Urinary bladder (tissue), 4 donors: ENCODE data around the gene RNASE1. TPM values are rescaled to one million over a fixed set of nuclear protein-coding genes. Genes with fewer than 3 reads are reported as not detected.
"Not testable (repeated sequence)": the region's sequence is repeated elsewhere in the genome, so short reads cannot be mapped to it uniquely, and the experiment has no call there.

Experiments used
- DNase-seq: peaks from one replicate; pipeline ENCODE4 v3.0.0-alpha.2; 2015; ENCODE audit errors: extremely low spot score
- H3K27ac ChIP-seq: one replicate; pipeline ENCODE4 v1.5.1; 2013; ENCODE audit warnings: low read depth, mild to moderate bottlenecking, moderate library complexity
- H3K36me3 ChIP-seq: one replicate; pipeline ENCODE4 v1.6.1; 2013; ENCODE audit warnings: mild to moderate bottlenecking, moderate library complexity; ENCODE audit not compliant: insufficient read depth
- H3K4me1 ChIP-seq: one replicate; pipeline ENCODE4 v1.6.1; 2013; ENCODE audit warnings: mild to moderate bottlenecking, moderate library complexity; ENCODE audit not compliant: insufficient read depth
- H3K4me3 ChIP-seq: one replicate; pipeline ENCODE4 v1.5.1; 2013; ENCODE audit warnings: low read depth, low read length
- WGBS: extraction: QIAGEN DNeasy Blood & Tissue Kit; methylation state at CpG from one replicate; pipeline ENCODE4 v1.1.7; 2013; 5-methylcytosine and 5-hydroxymethylcytosine counted together
- polyA plus RNA-seq: library from polyadenylated mRNA; stranded (reverse); fragments of 200-250 nt; gene quantifications from one replicate; pipeline ENCODE4 v1.2.3, GENCODE V29; 2013
- total RNA-seq: library from RNA; depleted of rRNA; stranded (reverse); fragments of >200 nt; gene quantifications from one replicate; pipeline ENCODE4 v1.2.3, GENCODE V29; 2014
- donor health status: healthy with polysubstance abuse.
- donor health status: healthy.

Gene RNASE1
- total and polyA plus RNA-seq, 2 donors: 139 to 323 TPM

DNA sequence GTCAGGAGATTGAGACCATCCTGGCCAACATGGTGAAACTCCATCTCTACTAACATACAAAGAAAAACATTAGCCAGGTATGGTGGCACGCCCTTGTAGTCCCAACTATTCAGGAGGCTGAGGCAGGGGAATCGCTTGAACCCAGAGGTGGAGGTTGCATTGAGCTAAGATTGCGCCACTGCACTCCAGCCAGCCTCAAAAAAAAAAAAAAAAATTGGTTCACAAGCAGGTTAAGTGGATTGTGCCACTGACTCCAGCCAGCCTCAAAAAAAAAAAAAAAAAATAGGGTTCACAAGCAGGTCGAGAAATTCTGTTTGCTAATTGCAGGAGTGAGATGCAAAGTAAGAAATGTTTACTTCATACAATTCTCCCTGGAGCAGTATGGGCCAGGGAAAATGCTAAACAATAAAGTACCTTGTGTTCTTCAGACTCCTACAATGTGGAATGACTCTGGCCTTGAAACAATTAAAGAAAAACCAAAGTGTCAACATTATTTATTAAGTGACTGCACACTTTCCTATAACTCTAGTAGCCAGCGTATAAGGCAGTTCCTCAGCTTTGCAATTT is 28.3 kb downstream of the RNASE1 start:
- Histone ChIP-seq H3K36me3 (no peaks in the 10 kb centered on the region), H3K4me3 (no peak overlapping the region), H3K27ac (no peak overlapping the region), H3K4me1 (no peaks in the 10 kb centered on the region)
- 73% methylated on average over 5 of the region's 5 CpGs for WGBS
- no peak for DNase-seq

DNA sequence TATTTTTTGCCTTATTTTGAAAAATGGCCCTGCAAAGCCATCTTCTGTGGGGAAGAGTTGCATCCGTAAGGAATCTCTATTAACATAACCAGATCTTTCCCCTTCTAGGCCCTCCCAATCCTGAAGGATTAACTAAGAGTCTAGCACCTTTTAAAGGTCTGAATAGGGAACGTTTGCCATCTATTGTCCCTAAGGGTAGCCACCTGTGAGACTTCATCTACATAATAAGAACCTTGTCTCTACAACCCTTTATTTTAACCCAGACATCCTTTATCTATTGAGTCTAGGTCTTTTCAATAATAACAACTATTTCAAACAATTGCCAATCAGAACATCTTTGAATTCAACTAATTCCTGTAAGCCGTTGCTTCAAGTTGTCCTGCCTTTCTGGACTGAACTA is 30.0 kb downstream of the RNASE1 start:
- 74% methylated on average over 3 of the region's 3 CpGs for WGBS
- DNase-seq: no peak
- H3K4me1 ChIP-seq: no peaks in the 10 kb centered on the region

DNA sequence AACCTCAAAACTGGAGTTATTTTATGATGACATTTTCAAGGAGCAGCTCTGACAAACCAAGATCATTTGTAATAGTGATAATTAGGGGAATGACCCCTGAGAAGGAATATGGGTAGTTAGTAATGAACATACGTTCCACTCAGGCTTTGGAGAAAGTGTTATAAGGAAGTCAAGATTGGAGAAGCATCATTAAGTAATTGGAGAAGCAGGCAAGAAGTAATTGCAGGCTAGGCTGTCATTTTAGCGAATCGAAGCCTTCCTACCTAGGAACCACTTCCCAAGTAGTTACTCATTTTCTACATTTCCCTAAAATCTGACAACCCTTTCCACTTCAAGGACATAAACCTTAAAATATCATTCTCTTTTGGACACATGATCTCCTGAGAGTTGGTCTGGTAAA is 33.2 kb downstream of the RNASE1 start:
- Histone ChIP-seq H3K27ac (no peak overlapping the region), H3K36me3 (no peaks in the 10 kb centered on the region), H3K4me1 (no peaks in the 10 kb centered on the region), H3K4me3 (no peak overlapping the region)
- 79% methylated on average over 3 of the region's 3 CpGs for WGBS
- DNase-seq: no peak

More for the DNA sequence above, 30.0 kb downstream of the RNASE1 start:
- Histone ChIP-seq H3K27ac (no peak overlapping the region), H3K4me3 (no peak overlapping the region), H3K36me3 (no peaks in the 10 kb centered on the region)

DNA sequence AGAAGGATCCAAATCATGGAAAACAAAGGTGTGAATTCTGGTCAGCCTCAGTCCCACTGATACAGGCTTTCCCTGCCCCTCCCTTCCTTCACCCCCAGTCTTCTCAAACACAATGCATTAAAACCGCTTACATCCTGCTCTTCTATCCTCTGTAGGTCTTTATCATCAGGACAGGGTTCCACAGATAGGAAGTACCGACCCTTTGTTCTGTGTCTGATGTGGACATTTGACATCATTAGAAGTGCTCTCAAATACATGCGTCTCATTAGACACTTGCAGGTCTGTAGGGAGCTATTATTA is 34.1 kb downstream of the RNASE1 start:
- H3K4me1 ChIP-seq: no peaks in the 10 kb centered on the region
- 70% methylated on average over 3 of the region's 3 CpGs for WGBS
- H3K36me3 ChIP-seq: no peaks in the 10 kb centered on the region
- no peak for DNase-seq
- H3K4me3 ChIP-seq: no peak overlapping the region
- H3K27ac ChIP-seq: no peak overlapping the region

DNA sequence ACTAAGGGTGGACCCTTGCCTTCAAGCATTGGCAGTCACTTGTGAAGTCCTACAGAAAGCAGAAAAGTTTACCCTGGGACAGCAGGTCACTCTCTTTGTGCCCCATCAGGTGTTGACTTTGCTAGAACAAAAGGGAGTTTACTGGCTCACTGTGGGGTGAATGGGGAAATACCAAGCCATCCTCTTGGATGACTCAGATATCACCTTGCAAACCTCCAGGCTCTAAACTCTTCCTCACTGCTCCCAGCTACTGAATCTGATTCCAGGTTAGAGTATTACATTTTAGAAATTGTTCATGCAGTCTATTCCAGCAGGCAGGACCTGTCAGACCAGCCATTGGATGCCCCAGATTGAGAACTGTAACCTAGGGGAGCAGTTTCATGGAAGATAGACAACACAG is 41.7 kb downstream of the RNASE1 start:
- no peak overlapping the region for H3K4me3 ChIP-seq
- H3K27ac ChIP-seq: no peak overlapping the region
- H3K4me1 ChIP-seq: no peaks in the 10 kb centered on the region
- no peak for DNase-seq
- no peaks in the 10 kb centered on the region for H3K36me3 ChIP-seq

DNA sequence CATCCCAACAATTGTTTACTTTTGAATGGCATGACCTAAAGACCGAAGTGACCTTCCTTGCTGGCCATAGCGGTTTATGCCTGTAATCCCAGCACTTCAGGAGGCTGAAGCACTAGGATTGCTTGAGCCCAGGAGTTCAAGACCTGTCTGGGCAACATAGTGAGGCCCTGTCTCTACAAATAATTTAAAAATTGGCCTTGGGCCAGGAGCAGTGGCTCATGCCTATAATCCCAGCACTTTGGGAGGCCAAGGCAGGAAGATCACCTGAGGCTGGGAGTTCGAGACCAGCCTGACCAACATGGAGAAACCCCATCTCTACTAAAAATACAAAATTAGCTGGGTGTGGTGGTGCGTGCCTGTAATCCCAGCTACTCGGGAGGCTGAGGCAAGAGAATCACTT is 43.2 kb downstream of the RNASE1 start:
- 90% methylated on average over 5 of the region's 5 CpGs for WGBS

DNA sequence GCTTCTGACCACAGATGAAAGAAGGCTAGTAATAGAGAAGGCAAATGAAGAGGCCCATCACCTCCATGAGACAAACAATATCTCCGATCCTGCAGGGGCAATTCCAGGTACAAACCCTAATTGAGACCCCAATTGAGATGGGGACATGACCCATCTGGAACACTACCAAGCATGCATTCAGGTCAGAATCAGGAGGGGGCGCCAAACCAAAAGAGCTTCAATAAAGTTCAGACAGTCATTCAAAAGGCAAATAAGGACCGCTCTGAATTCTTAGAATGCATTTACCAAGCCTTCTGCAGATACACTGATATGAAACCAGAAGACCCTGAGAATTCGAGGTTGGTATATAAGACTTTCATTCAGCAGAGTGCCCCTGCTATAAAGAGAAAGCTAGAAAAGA is 44.7 kb downstream of the RNASE1 start:
- WGBS: 67% methylated on average over 4 of the region's 4 CpGs
- Histone ChIP-seq H3K4me3 (no peak overlapping the region), H3K4me1 (no peaks in the 10 kb centered on the region), H3K27ac (no peak overlapping the region), H3K36me3 (no peaks in the 10 kb centered on the region)
- DNase-seq: no peak

More for the DNA sequence above, 43.2 kb downstream of the RNASE1 start:
- not testable (repeated sequence) for DNase-seq, H3K4me1 ChIP-seq, H3K4me3 ChIP-seq, H3K36me3 ChIP-seq, H3K27ac ChIP-seq

DNA sequence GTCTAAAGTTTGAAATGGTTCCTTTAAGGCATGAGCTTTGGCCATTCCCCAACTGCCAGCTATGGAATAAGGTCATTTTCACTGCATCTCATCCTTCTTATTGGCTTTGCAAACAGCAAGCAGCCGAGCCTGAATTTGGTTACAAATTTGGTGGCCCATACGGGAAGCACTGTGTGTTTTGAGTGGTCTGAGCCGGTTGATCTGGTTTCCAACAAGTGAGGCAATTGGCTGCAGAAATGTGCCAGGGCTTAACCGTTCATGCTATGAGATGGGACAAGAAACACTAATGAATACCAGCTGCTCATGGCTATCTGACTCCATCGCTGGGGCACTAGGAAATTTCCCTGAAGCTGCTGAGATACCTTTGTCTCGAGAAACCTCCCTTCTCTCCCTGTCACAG is 47.6 kb downstream of the RNASE1 start:
- no peaks in the 10 kb centered on the region for H3K36me3 ChIP-seq
- 63% methylated on average over 6 of the region's 6 CpGs for WGBS
- no peak overlapping the region for H3K27ac ChIP-seq
- no peak for DNase-seq
- no peaks in the 10 kb centered on the region for H3K4me1 ChIP-seq
- no peak overlapping the region for H3K4me3 ChIP-seq

DNA sequence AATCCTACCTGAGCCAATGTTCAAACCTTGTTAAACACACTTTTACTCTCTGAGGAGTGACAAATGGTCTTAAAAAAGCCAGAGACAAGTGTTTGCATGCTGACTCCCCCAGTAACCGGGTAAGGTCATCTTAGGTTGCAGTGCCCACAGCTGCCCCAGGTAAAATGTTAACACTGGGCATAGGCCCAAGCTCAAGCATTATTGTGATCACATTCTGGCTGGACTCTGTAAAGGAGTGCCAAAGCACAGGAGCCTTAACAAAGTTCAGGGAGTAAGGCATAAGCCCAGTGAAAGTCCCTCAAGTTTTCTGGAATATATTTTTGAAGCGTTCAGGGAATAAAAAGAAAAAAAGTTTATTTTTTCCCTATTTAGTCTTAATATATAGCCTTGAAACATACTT is 48.3 kb downstream of the RNASE1 start:
- Histone ChIP-seq H3K36me3 (no peaks in the 10 kb centered on the region), H3K4me1 (no peaks in the 10 kb centered on the region), H3K4me3 (no peak overlapping the region), H3K27ac (no peak overlapping the region)
- DNase-seq: no peak
- 92% methylated on average over 2 of the region's 2 CpGs for WGBS

DNA sequence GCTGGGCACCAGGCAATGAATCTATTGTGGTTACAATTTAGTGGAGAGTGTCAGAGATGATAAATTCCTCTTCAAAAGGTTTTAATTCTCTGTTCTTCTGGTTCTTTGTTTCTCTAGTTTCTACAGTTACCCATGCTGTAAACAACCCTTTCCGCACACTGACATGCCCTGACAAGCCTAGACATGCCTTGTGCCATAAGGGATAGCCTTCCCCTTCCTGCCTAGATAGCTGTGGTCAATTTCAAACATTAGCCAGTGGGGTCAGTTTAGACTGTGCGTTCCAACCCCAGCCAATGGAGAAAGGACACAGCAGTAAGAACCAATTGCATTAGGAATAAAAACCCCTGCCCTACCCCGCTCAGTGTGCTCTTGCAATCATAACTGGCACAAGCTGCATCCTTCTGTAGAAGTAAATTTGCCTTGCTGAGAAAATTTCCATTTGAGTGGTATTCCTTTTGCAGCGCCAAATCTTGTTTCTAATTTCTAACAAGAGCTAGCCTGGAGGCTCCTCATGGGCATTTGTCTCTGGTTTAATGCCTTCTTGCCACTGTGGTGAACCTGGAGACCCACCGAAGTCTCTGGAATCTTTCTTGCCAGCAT is 50.6 kb downstream of the RNASE1 start:
- no peak for DNase-seq
- 83% methylated on average over 5 of the region's 5 CpGs for WGBS

More for the DNA sequence above, 50.6 kb downstream of the RNASE1 start:
- Histone ChIP-seq H3K36me3 (no peaks in the 10 kb centered on the region), H3K4me3 (no peak overlapping the region), H3K27ac (no peak overlapping the region), H3K4me1 (no peaks in the 10 kb centered on the region)

Other genes starting within 250 kb of the RNASE1 start
- gene RNASE9, start 241.8 kb downstream of the RNASE1 start, total RNA-seq: not detected
- gene RNASE9, start 241.8 kb downstream of the RNASE1 start, polyA plus RNA-seq: not detected
- gene RNASE11, start 214.8 kb downstream of the RNASE1 start, total RNA-seq: not detected
- not detected for gene RNASE11, start 214.8 kb downstream of the RNASE1 start, polyA plus RNA-seq
- gene RNASE12, start 211.5 kb downstream of the RNASE1 start, total RNA-seq: not detected
- not detected for gene RNASE12, start 211.5 kb downstream of the RNASE1 start, polyA plus RNA-seq
- not detected for gene OR6S1, start 161.2 kb downstream of the RNASE1 start, total RNA-seq
- not detected for gene OR6S1, start 161.2 kb downstream of the RNASE1 start, polyA plus RNA-seq
- 39.5 TPM for gene RNASE4, start 118.3 kb downstream of the RNASE1 start, total RNA-seq
- 135 TPM for gene RNASE4, start 118.3 kb downstream of the RNASE1 start, polyA plus RNA-seq
- gene ANG, start 114.1 kb downstream of the RNASE1 start, total RNA-seq: 7.8 TPM
- 47.3 TPM for gene ANG, start 114.1 kb downstream of the RNASE1 start, polyA plus RNA-seq
- not detected for gene EDDM3A, start 57.0 kb downstream of the RNASE1 start, total RNA-seq
- gene EDDM3A, start 57.0 kb downstream of the RNASE1 start, polyA plus RNA-seq: not detected
- gene EDDM3B, start 34.4 kb downstream of the RNASE1 start, total RNA-seq: not detected
- not detected for gene EDDM3B, start 34.4 kb downstream of the RNASE1 start, polyA plus RNA-seq
- gene RNASE6, start 21.6 kb downstream of the RNASE1 start, total RNA-seq: 5.6 TPM
- gene RNASE6, start 21.6 kb downstream of the RNASE1 start, polyA plus RNA-seq: 18.0 TPM
- gene RNASE3, start 88.5 kb upstream of the RNASE1 start, total RNA-seq: not detected
- gene RNASE3, start 88.5 kb upstream of the RNASE1 start, polyA plus RNA-seq: not detected
- 1.3 TPM for gene RNASE2, start 152.6 kb upstream of the RNASE1 start, total RNA-seq
- 11.4 TPM for gene RNASE2, start 152.6 kb upstream of the RNASE1 start, polyA plus RNA-seq
- gene METTL17, start 187.1 kb upstream of the RNASE1 start, total RNA-seq: 38.3 TPM
- 52.1 TPM for gene METTL17, start 187.1 kb upstream of the RNASE1 start, polyA plus RNA-seq
- gene SLC39A2, start 196.4 kb upstream of the RNASE1 start, total RNA-seq: 1.2 TPM
- gene SLC39A2, start 196.4 kb upstream of the RNASE1 start, polyA plus RNA-seq: 0.47 TPM
- 84.5 TPM for gene NDRG2, start 222.2 kb upstream of the RNASE1 start, total RNA-seq
- 272 TPM for gene NDRG2, start 222.2 kb upstream of the RNASE1 start, polyA plus RNA-seq
- not detected for gene TPPP2, start 227.4 kb upstream of the RNASE1 start, total RNA-seq
- not detected for gene TPPP2, start 227.4 kb upstream of the RNASE1 start, polyA plus RNA-seq
- gene RNASE13, start 232.0 kb upstream of the RNASE1 start, total RNA-seq: not detected
- not detected for gene RNASE13, start 232.0 kb upstream of the RNASE1 start, polyA plus RNA-seq
- not detected for gene RNASE7, start 239.5 kb upstream of the RNASE1 start, total RNA-seq
- 0.06 TPM for gene RNASE7, start 239.5 kb upstream of the RNASE1 start, polyA plus RNA-seq